HEK293 (cell line): Measurements from ENCODE around the gene SLC25A45.

Experiments used
- EGR2 ChIP-seq: fragments of 450-650 bp; formaldehyde crosslinking; IDR thresholded peaks from 2 replicates; pipeline ENCODE4 v1.5.1; 2016; ENCODE audit warnings: low read depth, missing biosample characterization, missing genetic modification characterization
- IKZF3 ChIP-seq: fragments of 450-650 bp; IDR thresholded peaks from 2 replicates; pipeline ENCODE4 v1.5.0; 2018; ENCODE audit warnings: missing biosample characterization, mild to moderate bottlenecking, missing genetic modification characterization, moderate library complexity
- KLF10 ChIP-seq: fragments of 450-650 bp; IDR thresholded peaks from 2 replicates; pipeline ENCODE4 v1.5.1; 2018; ENCODE audit warnings: missing biosample characterization, mild to moderate bottlenecking, missing genetic modification characterization
- SALL2 ChIP-seq: fragments of 450-650 bp; formaldehyde crosslinking; IDR thresholded peaks from 2 replicates; pipeline ENCODE4 v1.5.0; 2017; ENCODE audit warnings: missing biosample characterization, mild to moderate bottlenecking, missing genetic modification characterization, borderline replicate concordance
- SETDB1 ChIP-seq: IDR thresholded peaks from one replicate; pipeline ENCODE4 v1.6.1; 2017; ENCODE audit warnings: mild to moderate bottlenecking, low read length, moderate library complexity, mixed read lengths; ENCODE audit not compliant: insufficient read length
- SP2 ChIP-seq: fragments of 450-650 bp; formaldehyde crosslinking; IDR thresholded peaks from 2 replicates; pipeline ENCODE4 v1.5.1; 2016; ENCODE audit warnings: missing biosample characterization, missing genetic modification characterization
- TCF7L2 ChIP-seq: IDR thresholded peaks from 2 replicates; pipeline ENCODE4 v1.6.1; 2011; ENCODE audit warnings: low read depth, mild to moderate bottlenecking, inconsistent platforms, low read length, moderate library complexity, borderline replicate concordance
- ZBTB17 ChIP-seq: fragments of 450-650 bp; formaldehyde crosslinking; IDR thresholded peaks from 2 replicates; pipeline ENCODE4 v1.5.1; 2016; ENCODE audit warnings: missing biosample characterization, missing genetic modification characterization
- ZBTB8A ChIP-seq: fragments of 450-650 bp; formaldehyde crosslinking; IDR thresholded peaks from 2 replicates; pipeline ENCODE4 v1.5.1; 2016; ENCODE audit warnings: missing biosample characterization, missing genetic modification characterization
- ZFP69B ChIP-seq: fragments of 450-650 bp; formaldehyde crosslinking; IDR thresholded peaks from 2 replicates; pipeline ENCODE4 v1.5.1; 2016; ENCODE audit warnings: missing biosample characterization, missing genetic modification characterization
- ZNF138 ChIP-seq: fragments of 450-650 bp; formaldehyde crosslinking; IDR thresholded peaks from 2 replicates; pipeline ENCODE4 v1.5.1; 2016; ENCODE audit warnings: missing biosample characterization, missing genetic modification characterization, borderline replicate concordance
- ZNF174 ChIP-seq: fragments of 450-650 bp; formaldehyde crosslinking; IDR thresholded peaks from 2 replicates; pipeline ENCODE4 v1.5.0; 2017; ENCODE audit warnings: missing biosample characterization, mild to moderate bottlenecking, missing genetic modification characterization
- ZNF19 ChIP-seq: fragments of 450-650 bp; formaldehyde crosslinking; IDR thresholded peaks from 2 replicates; pipeline ENCODE4; 2016; ENCODE audit warnings: missing biosample characterization, missing genetic modification characterization, low read depth
- ZNF350 ChIP-seq: fragments of 450-650 bp; formaldehyde crosslinking; IDR thresholded peaks from 2 replicates; pipeline ENCODE4 v1.5.0; 2017; ENCODE audit warnings: missing biosample characterization, mild to moderate bottlenecking, missing genetic modification characterization
- ZNF366 ChIP-seq: fragments of 450-650 bp; formaldehyde crosslinking; conservative IDR thresholded peaks from 2 replicates; pipeline ENCODE4 v1.5.1; 2016; ENCODE audit warnings: missing biosample characterization, missing genetic modification characterization
- ZNF394 ChIP-seq: fragments of 450-650 bp; formaldehyde crosslinking; IDR thresholded peaks from 2 replicates; pipeline ENCODE4 v1.5.1; 2016; ENCODE audit warnings: missing biosample characterization, missing genetic modification characterization, mild to moderate bottlenecking, moderate library complexity, borderline replicate concordance
- ZNF510 ChIP-seq: fragments of 450-650 bp; formaldehyde crosslinking; IDR thresholded peaks from 2 replicates; pipeline ENCODE4 v1.5.1; 2018; ENCODE audit warnings: mild to moderate bottlenecking, missing genetic modification characterization, missing biosample characterization; ENCODE audit not compliant: insufficient replicate concordance
- ZNF549 ChIP-seq: fragments of 450-650 bp; IDR thresholded peaks from 2 replicates; pipeline ENCODE4 v1.5.1; 2018; ENCODE audit warnings: missing biosample characterization, missing genetic modification characterization, mild to moderate bottlenecking, inconsistent platforms, moderate library complexity
- ZNF555 ChIP-seq: fragments of 450-650 bp; formaldehyde crosslinking; conservative IDR thresholded peaks from 2 replicates; pipeline ENCODE4 v1.5.1; 2017; ENCODE audit warnings: missing biosample characterization, mild to moderate bottlenecking, missing genetic modification characterization, inconsistent platforms
- ZNF629 ChIP-seq: fragments of 450-650 bp; formaldehyde crosslinking; IDR thresholded peaks from 2 replicates; pipeline ENCODE4 v1.5.1; 2017; ENCODE audit warnings: missing biosample characterization, missing genetic modification characterization
- ZNF658 ChIP-seq: fragments of 450-650 bp; formaldehyde crosslinking; IDR thresholded peaks from 2 replicates; pipeline ENCODE4; 2016; ENCODE audit warnings: missing biosample characterization, missing genetic modification characterization
- ZNF677 ChIP-seq: fragments of 450-650 bp; IDR thresholded peaks from 2 replicates; pipeline ENCODE4 v1.5.0; 2018; ENCODE audit warnings: missing biosample characterization, mild to moderate bottlenecking, missing genetic modification characterization, moderate library complexity
- ZNF701 ChIP-seq: fragments of 450-650 bp; formaldehyde crosslinking; IDR thresholded peaks from 2 replicates; pipeline ENCODE4 v1.5.1; 2016; ENCODE audit warnings: missing biosample characterization, missing genetic modification characterization
- ZNF707 ChIP-seq: fragments of 450-650 bp; formaldehyde crosslinking; IDR thresholded peaks from 2 replicates; pipeline ENCODE4 v1.5.1; 2016; ENCODE audit warnings: missing biosample characterization, missing genetic modification characterization
- ZNF791 ChIP-seq: fragments of 450-650 bp; formaldehyde crosslinking; IDR thresholded peaks from 2 replicates; pipeline ENCODE4 v1.5.1; 2016; ENCODE audit warnings: missing biosample characterization, missing genetic modification characterization
- ZXDB ChIP-seq: fragments of 450-650 bp; formaldehyde crosslinking; IDR thresholded peaks from 2 replicates; pipeline ENCODE4 v1.5.1; 2016; ENCODE audit warnings: missing biosample characterization, missing genetic modification characterization
- TF ChIP-seq, protein P1 (sequence below): fragments of 450-650 bp; formaldehyde crosslinking; conservative IDR thresholded peaks from 2 replicates; pipeline ENCODE4 v1.5.1; 2016; ENCODE audit warnings: low read depth, missing biosample characterization, missing genetic modification characterization
- TF ChIP-seq, protein P2 (sequence below): fragments of 450-650 bp; IDR thresholded peaks from 2 replicates; pipeline ENCODE4 v1.5.1; 2018; ENCODE audit warnings: missing biosample characterization, mild to moderate bottlenecking, missing genetic modification characterization
- TF ChIP-seq, protein P3 (sequence below): fragments of 450-650 bp; formaldehyde crosslinking; IDR thresholded peaks from 2 replicates; pipeline ENCODE4 v1.5.1; 2016; ENCODE audit warnings: missing biosample characterization, missing genetic modification characterization

SLC25A45 gene

DNA sequence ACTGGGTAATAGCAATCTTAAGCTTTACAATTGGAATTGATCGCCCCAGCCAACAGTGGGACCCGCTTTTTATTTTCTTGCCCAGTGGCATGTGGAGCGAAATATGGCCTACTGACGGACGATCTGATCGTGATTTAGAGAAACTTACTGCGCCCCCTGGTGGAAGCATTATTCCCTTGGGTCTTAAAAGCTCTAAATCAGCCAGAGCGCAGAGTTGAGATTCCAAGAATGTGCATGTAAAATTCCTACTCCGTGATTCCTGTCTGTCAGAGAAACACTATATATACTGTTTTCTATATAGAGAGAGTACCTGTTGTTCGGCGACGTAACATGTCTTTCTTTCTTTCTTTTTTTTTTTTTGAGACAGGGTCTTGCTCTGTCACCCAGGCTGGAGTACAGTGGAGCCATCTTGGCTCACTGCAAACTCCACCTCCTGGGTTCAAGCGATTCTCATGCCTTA is 52.5 kb downstream of the SLC25A45 start (continued):
- TF ChIP-seq, protein P1, sequence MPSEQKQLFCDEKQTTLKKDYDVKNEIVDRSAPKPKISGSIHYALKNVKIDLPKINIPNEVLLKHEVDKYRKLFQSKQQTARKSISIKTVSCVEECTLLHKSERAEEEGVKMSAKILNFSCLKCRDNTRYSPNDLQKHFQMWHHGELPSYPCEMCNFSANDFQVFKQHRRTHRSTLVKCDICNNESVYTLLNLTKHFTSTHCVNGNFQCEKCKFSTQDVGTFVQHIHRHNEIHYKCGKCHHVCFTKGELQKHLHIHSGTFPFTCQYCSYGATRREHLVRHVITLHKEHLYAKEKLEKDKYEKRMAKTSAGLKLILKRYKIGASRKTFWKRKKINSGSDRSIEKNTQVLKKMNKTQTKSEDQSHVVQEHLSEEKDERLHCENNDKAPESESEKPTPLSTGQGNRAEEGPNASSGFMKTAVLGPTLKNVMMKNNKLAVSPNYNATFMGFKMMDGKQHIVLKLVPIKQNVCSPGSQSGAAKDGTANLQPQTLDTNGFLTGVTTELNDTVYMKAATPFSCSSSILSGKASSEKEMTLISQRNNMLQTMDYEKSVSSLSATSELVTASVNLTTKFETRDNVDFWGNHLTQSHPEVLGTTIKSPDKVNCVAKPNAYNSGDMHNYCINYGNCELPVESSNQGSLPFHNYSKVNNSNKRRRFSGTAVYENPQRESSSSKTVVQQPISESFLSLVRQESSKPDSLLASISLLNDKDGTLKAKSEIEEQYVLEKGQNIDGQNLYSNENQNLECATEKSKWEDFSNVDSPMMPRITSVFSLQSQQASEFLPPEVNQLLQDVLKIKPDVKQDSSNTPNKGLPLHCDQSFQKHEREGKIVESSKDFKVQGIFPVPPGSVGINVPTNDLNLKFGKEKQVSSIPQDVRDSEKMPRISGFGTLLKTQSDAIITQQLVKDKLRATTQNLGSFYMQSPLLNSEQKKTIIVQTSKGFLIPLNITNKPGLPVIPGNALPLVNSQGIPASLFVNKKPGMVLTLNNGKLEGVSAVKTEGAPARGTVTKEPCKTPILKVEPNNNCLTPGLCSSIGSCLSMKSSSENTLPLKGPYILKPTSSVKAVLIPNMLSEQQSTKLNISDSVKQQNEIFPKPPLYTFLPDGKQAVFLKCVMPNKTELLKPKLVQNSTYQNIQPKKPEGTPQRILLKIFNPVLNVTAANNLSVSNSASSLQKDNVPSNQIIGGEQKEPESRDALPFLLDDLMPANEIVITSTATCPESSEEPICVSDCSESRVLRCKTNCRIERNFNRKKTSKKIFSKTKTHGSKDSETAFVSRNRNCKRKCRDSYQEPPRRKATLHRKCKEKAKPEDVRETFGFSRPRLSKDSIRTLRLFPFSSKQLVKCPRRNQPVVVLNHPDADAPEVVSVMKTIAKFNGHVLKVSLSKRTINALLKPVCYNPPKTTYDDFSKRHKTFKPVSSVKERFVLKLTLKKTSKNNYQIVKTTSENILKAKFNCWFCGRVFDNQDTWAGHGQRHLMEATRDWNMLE (tag by site-specific recombination), result no peak
- TF ChIP-seq SALL2 (tag by site-specific recombination) (no peak), ZNF707 (tag by site-specific recombination) (no peak), ZBTB8A (tag by site-specific recombination) (no peak), IKZF3 (tag by site-specific recombination) (no peak), ZNF629 (tag by site-specific recombination) (peak; percentile 19; the same call in 1 of the 2 replicates), ZFP69B (peak; percentile 43; the same call in 1 of the 2 replicates), ZNF701 (tag by site-specific recombination) (no peak), ZNF549 (tag by site-specific recombination) (no peak), SP2 (tag by site-specific recombination) (no peak), ZNF791 (tag by site-specific recombination) (no peak), ZNF510 (tag by site-specific recombination) (no peak), ZNF366 (tag by site-specific recombination) (no peak), ZNF138 (no peak), ZBTB17 (peak; percentile 95), ZNF394 (tag by site-specific recombination) (0 out of 2 replicates have a peak, but pooled peaks have one; percentile 7), ZXDB (tag by site-specific recombination) (no peak), ZNF19 (tag by site-specific recombination) (no peak), TCF7L2 (no peak), KLF10 (tag by site-specific recombination) (no peak), SETDB1 (no peak), EGR2 (tag by site-specific recombination) (no peak), ZNF677 (tag by site-specific recombination) (no peak), ZNF555 (no peak), ZNF350 (tag by site-specific recombination) (no peak), ZNF174 (tag by site-specific recombination) (no peak), ZNF658 (tag by site-specific recombination) (no peak)
- TF ChIP-seq, protein P2, sequence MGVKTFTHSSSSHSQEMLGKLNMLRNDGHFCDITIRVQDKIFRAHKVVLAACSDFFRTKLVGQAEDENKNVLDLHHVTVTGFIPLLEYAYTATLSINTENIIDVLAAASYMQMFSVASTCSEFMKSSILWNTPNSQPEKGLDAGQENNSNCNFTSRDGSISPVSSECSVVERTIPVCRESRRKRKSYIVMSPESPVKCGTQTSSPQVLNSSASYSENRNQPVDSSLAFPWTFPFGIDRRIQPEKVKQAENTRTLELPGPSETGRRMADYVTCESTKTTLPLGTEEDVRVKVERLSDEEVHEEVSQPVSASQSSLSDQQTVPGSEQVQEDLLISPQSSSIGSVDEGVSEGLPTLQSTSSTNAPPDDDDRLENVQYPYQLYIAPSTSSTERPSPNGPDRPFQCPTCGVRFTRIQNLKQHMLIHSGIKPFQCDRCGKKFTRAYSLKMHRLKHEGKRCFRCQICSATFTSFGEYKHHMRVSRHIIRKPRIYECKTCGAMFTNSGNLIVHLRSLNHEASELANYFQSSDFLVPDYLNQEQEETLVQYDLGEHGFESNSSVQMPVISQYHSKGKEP (tag by site-specific recombination), result no peak
- TF ChIP-seq, protein P3, sequence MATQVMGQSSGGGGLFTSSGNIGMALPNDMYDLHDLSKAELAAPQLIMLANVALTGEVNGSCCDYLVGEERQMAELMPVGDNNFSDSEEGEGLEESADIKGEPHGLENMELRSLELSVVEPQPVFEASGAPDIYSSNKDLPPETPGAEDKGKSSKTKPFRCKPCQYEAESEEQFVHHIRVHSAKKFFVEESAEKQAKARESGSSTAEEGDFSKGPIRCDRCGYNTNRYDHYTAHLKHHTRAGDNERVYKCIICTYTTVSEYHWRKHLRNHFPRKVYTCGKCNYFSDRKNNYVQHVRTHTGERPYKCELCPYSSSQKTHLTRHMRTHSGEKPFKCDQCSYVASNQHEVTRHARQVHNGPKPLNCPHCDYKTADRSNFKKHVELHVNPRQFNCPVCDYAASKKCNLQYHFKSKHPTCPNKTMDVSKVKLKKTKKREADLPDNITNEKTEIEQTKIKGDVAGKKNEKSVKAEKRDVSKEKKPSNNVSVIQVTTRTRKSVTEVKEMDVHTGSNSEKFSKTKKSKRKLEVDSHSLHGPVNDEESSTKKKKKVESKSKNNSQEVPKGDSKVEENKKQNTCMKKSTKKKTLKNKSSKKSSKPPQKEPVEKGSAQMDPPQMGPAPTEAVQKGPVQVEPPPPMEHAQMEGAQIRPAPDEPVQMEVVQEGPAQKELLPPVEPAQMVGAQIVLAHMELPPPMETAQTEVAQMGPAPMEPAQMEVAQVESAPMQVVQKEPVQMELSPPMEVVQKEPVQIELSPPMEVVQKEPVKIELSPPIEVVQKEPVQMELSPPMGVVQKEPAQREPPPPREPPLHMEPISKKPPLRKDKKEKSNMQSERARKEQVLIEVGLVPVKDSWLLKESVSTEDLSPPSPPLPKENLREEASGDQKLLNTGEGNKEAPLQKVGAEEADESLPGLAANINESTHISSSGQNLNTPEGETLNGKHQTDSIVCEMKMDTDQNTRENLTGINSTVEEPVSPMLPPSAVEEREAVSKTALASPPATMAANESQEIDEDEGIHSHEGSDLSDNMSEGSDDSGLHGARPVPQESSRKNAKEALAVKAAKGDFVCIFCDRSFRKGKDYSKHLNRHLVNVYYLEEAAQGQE (tag by site-specific recombination), result 0 out of 2 replicates have a peak, but pooled peaks have one; percentile 34
- TF ChIP-seq, all 188 proteins: peak for 13
